GM10266 (cell line): ENCODE results near the gene URAD.

ENCODE experiments used
- DNase-seq: peaks from one replicate; pipeline ENCODE4 v3.0.0; 2012; ENCODE audit errors: extremely low spot score
- CTCF ChIP-seq: IDR thresholded peaks from 2 replicates; pipeline ENCODE4 v1.5.1; 2012; ENCODE audit warnings: mild to moderate bottlenecking, low read depth; ENCODE audit not compliant: control insufficient read depth, insufficient read depth; ENCODE audit errors: missing control alignments

URAD gene

GRCh38 chr13:27997904-27998522, 9.5 kb upstream of the URAD start:
- peak; percentile 58 for TF ChIP-seq CTCF
- DNase-seq, result peak; percentile 49

- no peak for DNase-seq
- TF ChIP-seq CTCF, result no peak
Measured at GRCh38 chr13:27991881-27992280, 3.4 kb upstream of the URAD start.

GRCh38 chr13:27985600-27985999, 2.9 kb downstream of the URAD start:
- no peak for TF ChIP-seq CTCF

GRCh38 chr13:27982361-27982760, 6.1 kb downstream of the URAD start:
- TF ChIP-seq CTCF, result no peak

More at GRCh38 chr13:27985600-27985999, 2.9 kb downstream of the URAD start:
- no peak for DNase-seq

GRCh38 chr13:27981006-27981708, 7.3 kb downstream of the URAD start:
- no peak for TF ChIP-seq CTCF
- no peak for DNase-seq

More at GRCh38 chr13:27982361-27982760, 6.1 kb downstream of the URAD start:
- no peak for DNase-seq

GRCh38 chr13:27980280-27980998, 8.1 kb downstream of the URAD start:
- TF ChIP-seq CTCF, result no peak
- DNase-seq, result peak; percentile 48

GRCh38 chr13:27979765-27980279, 8.7 kb downstream of the URAD start:
- peak; percentile 37 for DNase-seq
- no peak for TF ChIP-seq CTCF
